Endothelial cell (in vitro differentiated cells): ENCODE data around the gene RNF208. TPM values are rescaled to one million over a fixed set of nuclear protein-coding genes. Genes with fewer than 3 reads are reported as not detected.

ENCODE experiments used
- DNase-seq: peaks from one replicate; pipeline ENCODE4 v3.0.0; 2021; ENCODE audit warnings: low spot score
- H3K27ac Mint-ChIP-seq: one replicate; pipeline ENCODE4 v1.8.0; 2021; ENCODE audit warnings: mixed read lengths, inconsistent platforms; ENCODE audit not compliant: unreplicated experiment
- H3K27me3 Mint-ChIP-seq: one replicate; pipeline ENCODE4 v1.8.0; 2021; ENCODE audit warnings: mild to moderate bottlenecking, moderate library complexity, mixed read lengths, inconsistent platforms; ENCODE audit not compliant: unreplicated experiment
- H3K36me3 Mint-ChIP-seq: one replicate; pipeline ENCODE4 v1.8.0; 2021; ENCODE audit warnings: mild to moderate bottlenecking, low read depth, mixed read lengths, inconsistent platforms; ENCODE audit not compliant: unreplicated experiment
- H3K4me1 Mint-ChIP-seq: one replicate; pipeline ENCODE4 v1.8.0; 2021; ENCODE audit warnings: mild to moderate bottlenecking, mixed read lengths, inconsistent platforms; ENCODE audit not compliant: unreplicated experiment
- H3K4me3 Mint-ChIP-seq: one replicate; pipeline ENCODE4 v1.8.0; 2021; ENCODE audit warnings: mild to moderate bottlenecking, mixed read lengths, inconsistent platforms; ENCODE audit not compliant: unreplicated experiment
- H3K9me3 Mint-ChIP-seq: one replicate; pipeline ENCODE4 v1.8.0; 2021; ENCODE audit warnings: mixed read lengths, inconsistent platforms; ENCODE audit not compliant: unreplicated experiment
- total RNA-seq: library from RNA; stranded (reverse); fragmentation: NEBNext Ultra II Directional; extraction: Animal tissue kit (Norgen Biotek cat#: 25700); gene quantifications from one replicate; pipeline ENCODE4 v1.2.1, GENCODE V29; 2021; ENCODE audit not compliant: unreplicated experiment
- TF ChIP-seq, protein P1 (sequence below): fragments of 200-600 bp; sonication (generic); IDR thresholded peaks from one replicate; pipeline ENCODE4 v1.5.0; 2021; ENCODE audit warnings: antibody characterized with exemption; ENCODE audit not compliant: unreplicated experiment

Gene RNF208
- total RNA-seq, 1 donor from 2014 or later = 1.1 TPM

DNA sequence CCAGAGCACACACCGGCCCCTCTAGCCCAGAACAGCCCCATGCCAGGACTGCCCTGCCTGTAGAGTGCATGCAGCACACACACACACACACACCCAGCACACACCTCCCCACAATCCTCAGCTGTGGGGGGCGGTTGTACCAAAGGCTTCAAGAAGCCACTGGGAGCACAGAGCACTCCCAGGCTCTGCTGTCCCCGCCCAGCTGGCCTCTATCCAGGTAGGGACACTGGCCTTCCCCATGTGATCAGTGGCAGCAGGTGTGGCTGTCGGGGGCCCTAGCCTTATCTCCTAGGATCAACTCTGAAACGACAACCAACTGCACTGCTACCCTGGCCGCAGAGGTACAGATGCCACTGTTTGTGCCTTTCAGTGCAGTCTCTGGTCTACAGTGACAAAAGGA, 35.7 kb downstream of the RNF208 start:
- H3K27me3 Mint-ChIP-seq = peaks cover 7% of the 10 kb centered on the region
- H3K4me3 Mint-ChIP-seq = peak overlapping the region; percentile 94
- peaks cover 11% of the 10 kb centered on the region for H3K36me3 Mint-ChIP-seq
- no peaks in the 10 kb centered on the region for H3K9me3 Mint-ChIP-seq
- H3K27ac Mint-ChIP-seq = peak overlapping the region; percentile 38
- H3K4me1 Mint-ChIP-seq = peaks cover 11% of the 10 kb centered on the region
- no peak for DNase-seq
- TF ChIP-seq, protein P1, sequence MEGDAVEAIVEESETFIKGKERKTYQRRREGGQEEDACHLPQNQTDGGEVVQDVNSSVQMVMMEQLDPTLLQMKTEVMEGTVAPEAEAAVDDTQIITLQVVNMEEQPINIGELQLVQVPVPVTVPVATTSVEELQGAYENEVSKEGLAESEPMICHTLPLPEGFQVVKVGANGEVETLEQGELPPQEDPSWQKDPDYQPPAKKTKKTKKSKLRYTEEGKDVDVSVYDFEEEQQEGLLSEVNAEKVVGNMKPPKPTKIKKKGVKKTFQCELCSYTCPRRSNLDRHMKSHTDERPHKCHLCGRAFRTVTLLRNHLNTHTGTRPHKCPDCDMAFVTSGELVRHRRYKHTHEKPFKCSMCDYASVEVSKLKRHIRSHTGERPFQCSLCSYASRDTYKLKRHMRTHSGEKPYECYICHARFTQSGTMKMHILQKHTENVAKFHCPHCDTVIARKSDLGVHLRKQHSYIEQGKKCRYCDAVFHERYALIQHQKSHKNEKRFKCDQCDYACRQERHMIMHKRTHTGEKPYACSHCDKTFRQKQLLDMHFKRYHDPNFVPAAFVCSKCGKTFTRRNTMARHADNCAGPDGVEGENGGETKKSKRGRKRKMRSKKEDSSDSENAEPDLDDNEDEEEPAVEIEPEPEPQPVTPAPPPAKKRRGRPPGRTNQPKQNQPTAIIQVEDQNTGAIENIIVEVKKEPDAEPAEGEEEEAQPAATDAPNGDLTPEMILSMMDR = no peak

DNA sequence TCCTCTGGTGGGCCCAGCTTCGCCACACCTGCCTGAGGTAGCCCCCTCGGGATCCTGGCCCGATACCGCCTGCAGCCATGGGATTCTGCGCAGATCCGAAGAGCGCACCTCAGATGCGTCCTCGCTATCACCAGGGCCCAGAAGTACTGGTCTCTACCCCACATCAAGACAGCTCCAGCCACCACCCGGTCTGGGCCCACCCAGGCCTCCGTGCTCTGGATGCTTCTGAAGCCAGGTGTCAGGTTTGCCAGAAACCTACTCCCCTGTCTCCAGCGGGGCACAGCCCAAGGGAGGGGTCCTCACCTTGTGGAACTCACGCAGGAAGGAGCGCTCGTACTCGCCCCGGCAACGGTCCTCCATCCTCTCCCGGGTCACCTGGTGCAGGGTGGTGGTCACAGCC, 36.1 kb downstream of the RNF208 start:
- Mint-ChIP-seq H3K27me3 (peaks cover 7% of the 10 kb centered on the region), H3K36me3 (peaks cover 11% of the 10 kb centered on the region), H3K27ac (no peak overlapping the region), H3K4me1 (peaks cover 11% of the 10 kb centered on the region), H3K9me3 (no peaks in the 10 kb centered on the region), H3K4me3 (no peak overlapping the region)
- TF ChIP-seq, protein P1 = no peak
- no peak for DNase-seq

DNA sequence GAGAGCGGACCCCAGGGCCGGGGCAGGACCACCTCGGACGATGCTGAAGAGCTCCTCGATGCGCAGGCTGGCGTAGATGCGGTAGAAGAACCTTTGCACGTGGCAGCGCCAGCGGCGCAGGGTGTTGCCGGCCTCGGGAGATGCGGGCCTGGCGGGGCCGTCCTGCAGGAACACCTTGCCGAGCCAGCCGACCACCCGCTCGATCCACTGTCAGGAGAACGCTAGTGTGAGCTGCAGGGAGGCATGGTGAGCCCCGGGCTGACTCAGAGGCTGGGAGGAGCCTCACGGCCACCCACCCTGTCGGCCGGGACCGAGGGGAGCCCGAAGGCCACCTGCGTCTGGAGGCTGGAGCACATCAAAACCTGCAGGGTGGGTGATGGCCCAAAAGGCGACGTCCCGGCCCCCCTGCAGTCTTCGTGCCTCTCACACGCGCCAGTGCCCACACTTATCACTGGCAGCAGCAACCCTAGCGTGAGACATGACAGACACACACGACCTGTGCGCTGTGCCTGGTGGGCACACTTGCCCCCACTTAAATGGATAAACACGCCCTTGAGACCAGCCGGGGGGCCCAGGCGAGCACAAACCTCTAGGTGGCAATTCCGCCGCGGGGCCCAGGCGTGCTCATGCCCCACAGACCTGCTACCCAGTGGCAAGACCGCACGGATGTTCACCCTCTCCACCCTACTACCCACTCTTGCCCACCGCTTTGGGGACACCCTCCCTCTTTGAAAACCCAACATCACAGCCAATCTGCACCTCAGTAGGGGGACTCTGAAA, 37.0 kb downstream of the RNF208 start:
- H3K4me3 Mint-ChIP-seq = peak overlapping the region; percentile 7
- no peak for DNase-seq
- peaks cover 11% of the 10 kb centered on the region for H3K4me1 Mint-ChIP-seq
- H3K27me3 Mint-ChIP-seq = peaks cover 6% of the 10 kb centered on the region
- H3K9me3 Mint-ChIP-seq = no peaks in the 10 kb centered on the region
- H3K27ac Mint-ChIP-seq = no peak overlapping the region
- H3K36me3 Mint-ChIP-seq = peaks cover 11% of the 10 kb centered on the region
- TF ChIP-seq, protein P1 = no peak

DNA sequence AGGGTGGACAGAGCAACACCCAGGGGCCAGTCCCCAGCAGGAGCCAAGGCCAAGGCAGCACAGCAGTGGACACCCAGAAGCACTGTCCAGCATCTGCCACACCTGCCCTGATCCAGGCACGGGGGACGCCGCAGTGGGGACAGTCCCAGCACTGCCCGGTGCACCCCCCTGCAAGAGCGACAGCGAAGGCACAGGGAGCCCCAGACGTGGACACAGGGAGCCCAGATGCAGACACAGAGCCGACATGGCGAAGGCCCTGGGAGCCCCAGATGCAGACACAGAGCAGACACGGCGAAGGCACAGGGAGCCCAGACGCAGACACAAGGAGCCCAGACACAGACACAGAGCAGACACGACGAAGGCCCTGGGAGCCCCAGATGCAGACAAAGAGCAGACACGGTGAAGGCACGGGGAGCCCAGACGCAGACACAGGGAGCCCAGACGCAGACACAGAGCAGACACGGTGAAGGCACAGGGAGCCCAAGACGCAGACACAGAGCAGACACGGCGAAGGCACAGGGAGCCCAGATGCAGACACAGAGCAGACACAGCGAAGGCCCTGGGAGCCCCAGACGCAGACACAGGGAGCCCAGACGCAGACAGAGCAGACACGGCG, 38.0 kb downstream of the RNF208 start:
- TF ChIP-seq, protein P1 = no peak

DNA sequence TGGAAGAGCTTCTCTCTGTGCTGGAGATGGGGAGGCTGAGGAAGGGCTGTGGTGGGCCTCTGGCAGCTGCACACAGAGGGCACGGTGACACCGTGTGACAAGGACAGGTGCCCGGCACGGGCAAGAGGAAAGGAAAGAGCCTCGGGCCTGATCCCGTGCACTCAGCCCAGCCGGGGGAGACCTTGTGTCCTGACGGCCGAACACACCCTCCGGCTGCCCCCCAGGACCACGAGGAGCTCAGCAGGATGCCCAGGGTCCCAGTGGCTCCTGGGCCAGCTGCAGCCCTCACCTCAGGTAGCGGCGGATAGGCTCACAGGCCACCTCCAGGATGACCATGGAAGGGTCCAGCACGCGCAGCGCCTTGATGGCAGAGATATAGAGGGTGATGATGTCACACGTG, 39.2 kb downstream of the RNF208 start:
- Mint-ChIP-seq H3K27ac (no peak overlapping the region), H3K4me1 (peaks cover 5% of the 10 kb centered on the region), H3K4me3 (no peak overlapping the region), H3K36me3 (peaks cover 12% of the 10 kb centered on the region), H3K9me3 (no peaks in the 10 kb centered on the region), H3K27me3 (peaks cover 2% of the 10 kb centered on the region)
- no peak for DNase-seq
- TF ChIP-seq, protein P1 = no peak

More for the DNA sequence above, 38.0 kb downstream of the RNF208 start:
- Mint-ChIP-seq H3K4me1 (peaks cover 7% of the 10 kb centered on the region), H3K36me3 (peaks cover 11% of the 10 kb centered on the region), H3K4me3 (peak overlapping the region; percentile 68), H3K27ac (no peak overlapping the region), H3K9me3 (no peaks in the 10 kb centered on the region), H3K27me3 (peaks cover 2% of the 10 kb centered on the region)
- no peak for DNase-seq
